Measurements from ENCODE around the gene MCF2L2.

DNA sequence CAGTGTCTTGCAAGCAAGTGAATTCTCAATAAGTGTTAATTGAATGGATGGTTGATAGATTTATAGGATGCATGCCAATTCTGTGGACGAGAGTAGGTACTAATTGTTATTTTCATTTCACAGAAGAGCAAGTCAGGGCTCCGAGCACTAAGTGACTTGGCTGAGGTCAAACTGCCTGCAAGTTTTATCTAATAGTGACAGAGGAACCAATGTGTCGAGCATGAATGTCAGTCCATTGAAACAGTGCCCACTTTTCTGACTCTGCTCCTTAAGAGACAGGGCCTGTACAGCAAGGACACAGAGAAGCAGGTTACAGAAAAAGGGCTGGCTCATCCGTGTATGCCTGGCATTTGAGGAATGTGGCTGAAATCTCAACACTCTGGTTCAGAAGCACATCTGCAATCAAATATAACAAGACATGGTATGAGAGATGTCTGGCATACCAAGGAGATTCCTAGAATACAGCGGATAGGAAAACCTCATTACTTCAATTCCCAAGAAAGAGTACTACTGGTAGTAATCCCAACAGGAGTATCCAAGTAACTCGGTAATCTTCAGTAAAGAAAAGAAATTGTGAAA is 181.3 kb downstream of the MCF2L2 start:
- TF ChIP-seq POLR2A (IDR thresholded peaks at IDR 0.05), result no peak
- TF ChIP-seq, protein P1, sequence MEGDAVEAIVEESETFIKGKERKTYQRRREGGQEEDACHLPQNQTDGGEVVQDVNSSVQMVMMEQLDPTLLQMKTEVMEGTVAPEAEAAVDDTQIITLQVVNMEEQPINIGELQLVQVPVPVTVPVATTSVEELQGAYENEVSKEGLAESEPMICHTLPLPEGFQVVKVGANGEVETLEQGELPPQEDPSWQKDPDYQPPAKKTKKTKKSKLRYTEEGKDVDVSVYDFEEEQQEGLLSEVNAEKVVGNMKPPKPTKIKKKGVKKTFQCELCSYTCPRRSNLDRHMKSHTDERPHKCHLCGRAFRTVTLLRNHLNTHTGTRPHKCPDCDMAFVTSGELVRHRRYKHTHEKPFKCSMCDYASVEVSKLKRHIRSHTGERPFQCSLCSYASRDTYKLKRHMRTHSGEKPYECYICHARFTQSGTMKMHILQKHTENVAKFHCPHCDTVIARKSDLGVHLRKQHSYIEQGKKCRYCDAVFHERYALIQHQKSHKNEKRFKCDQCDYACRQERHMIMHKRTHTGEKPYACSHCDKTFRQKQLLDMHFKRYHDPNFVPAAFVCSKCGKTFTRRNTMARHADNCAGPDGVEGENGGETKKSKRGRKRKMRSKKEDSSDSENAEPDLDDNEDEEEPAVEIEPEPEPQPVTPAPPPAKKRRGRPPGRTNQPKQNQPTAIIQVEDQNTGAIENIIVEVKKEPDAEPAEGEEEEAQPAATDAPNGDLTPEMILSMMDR (IDR thresholded peaks at IDR 0.05), result no peak
